HG02678 (cell line): Measurements from ENCODE around the gene IL10RB.
"Not testable (repeated sequence)": the region's sequence is repeated elsewhere in the genome, so short reads cannot be mapped to it uniquely, and the experiment has no call there.

ENCODE experiments used
- ATAC-seq: cut with Tn5 transposase; IDR thresholded peaks from one replicate; pipeline ENCODE4 v1.9.1; 2021; ENCODE audit warnings: mild to moderate bottlenecking, moderate library complexity; ENCODE audit not compliant: unreplicated experiment

Gene IL10RB

GRCh38 chr21:33266050-33266788, at the start of gene IL10RB:
Gene IL10RB (plus strand): TSS chr21:33266367. CDS start chr21:33266466, 99 bp downstream.
- peak; percentile 50 for ATAC-seq

DNA sequence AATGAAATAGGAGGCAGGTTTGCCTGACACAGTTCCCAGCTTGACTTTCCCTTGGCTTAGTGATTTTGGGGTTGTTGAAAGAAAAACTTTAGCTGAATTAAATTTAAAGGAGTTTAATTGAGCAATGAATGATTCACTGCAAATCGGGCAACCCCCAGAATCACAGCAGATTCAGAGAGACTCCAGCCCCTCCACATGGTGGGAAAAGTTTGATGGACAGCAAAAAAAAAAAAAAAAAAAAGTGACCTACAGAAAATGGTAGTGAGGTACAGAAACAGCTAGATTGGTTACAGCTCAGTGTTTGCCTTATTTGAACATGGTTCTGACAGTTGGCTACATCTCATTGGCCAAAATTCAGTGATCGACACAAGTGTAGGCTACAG, 49.0 kb upstream of the IL10RB start:
- ATAC-seq = no peak

- ATAC-seq = no peak
Measured at GRCh38 chr21:33219300-33219699, 46.9 kb upstream of the IL10RB start.

GRCh38 chr21:33219954-33220353, 46.2 kb upstream of the IL10RB start:
- ATAC-seq = no peak

DNA sequence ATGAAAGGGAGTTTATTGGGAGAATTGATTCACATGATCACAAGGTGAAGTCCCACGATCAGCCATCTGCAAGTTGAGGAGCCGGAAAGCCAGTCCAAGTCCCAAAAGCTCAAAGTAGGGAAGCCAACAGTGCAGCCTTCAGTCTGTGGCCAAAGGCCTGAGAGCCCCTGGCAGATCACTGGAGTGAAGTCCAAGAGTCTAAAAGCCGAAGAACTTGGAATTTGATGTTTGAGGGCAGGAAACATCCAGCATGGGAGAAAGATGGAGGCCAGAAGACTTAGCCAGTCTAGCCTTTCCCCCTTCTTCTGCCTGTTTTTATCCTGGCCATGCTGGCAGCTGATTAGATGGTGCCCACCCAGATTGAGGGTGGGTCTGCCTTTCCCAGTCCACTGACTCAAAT, 40.8 kb upstream of the IL10RB start:
- ATAC-seq = not testable (repeated sequence)

DNA sequence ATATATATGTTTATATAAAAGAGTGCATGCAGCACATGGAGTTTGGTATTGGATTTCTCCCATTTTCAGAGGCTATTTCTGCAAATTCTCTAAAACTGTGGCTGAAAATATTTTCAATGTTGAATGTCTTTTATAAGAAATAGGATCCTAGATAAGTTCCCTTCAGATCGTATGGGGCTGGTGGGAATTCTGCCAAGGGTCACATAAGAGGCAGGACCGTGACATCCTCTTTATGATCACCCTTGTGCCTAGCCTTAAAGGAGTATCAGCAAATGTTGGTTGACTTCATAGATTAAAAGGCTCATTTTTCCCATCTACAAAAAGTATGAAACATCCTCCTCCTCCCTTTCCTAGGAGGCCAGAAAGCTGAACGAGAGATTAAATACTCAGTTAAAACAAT, 37.7 kb upstream of the IL10RB start:
- ATAC-seq = no peak

- peak; percentile 2 for ATAC-seq
Measured at GRCh38 chr21:33229099-33229783, 36.9 kb upstream of the IL10RB start.

DNA sequence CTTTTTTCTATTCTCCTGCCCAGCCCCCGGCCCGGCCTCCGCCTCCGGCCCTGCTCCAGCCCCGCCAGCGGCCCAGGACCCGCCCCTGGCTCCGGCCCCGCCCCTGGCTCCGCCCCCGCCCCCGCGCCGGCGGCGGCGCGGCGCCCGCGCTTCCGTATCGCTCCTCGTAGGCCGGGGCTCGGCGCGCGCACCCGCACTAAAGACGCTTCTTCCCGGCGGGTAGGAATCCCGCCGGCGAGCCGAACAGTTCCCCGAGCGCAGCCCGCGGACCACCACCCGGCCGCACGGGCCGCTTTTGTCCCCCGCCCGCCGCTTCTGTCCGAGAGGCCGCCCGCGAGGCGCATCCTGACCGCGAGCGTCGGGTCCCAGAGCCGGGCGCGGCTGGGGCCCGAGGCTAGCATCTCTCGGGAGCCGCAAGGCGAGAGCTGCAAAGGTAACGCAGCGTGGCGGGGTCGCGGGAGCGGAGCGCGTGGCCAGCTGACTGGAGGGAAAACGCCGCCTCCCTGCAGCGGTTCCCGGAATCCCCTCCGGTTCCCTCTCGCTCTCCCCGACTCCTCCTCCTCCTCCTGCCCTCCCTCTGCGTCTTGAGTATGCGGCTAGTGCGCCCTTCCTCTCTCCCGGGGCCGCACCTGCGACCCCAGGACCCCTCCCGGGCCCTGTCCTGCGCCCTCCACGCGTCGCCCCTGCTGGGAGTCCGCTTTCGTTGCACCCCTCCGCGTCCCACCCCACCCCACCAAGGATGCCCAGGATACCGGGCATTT, 36.2 kb upstream of the IL10RB start, which contains the start of gene IFNAR2:
Gene IFNAR2 (plus strand): TSS at position 155 of the 761 bp plus-strand sequence. CDS start 11,985 bp downstream, outside the sequence.
- ATAC-seq = peak; percentile 71

DNA sequence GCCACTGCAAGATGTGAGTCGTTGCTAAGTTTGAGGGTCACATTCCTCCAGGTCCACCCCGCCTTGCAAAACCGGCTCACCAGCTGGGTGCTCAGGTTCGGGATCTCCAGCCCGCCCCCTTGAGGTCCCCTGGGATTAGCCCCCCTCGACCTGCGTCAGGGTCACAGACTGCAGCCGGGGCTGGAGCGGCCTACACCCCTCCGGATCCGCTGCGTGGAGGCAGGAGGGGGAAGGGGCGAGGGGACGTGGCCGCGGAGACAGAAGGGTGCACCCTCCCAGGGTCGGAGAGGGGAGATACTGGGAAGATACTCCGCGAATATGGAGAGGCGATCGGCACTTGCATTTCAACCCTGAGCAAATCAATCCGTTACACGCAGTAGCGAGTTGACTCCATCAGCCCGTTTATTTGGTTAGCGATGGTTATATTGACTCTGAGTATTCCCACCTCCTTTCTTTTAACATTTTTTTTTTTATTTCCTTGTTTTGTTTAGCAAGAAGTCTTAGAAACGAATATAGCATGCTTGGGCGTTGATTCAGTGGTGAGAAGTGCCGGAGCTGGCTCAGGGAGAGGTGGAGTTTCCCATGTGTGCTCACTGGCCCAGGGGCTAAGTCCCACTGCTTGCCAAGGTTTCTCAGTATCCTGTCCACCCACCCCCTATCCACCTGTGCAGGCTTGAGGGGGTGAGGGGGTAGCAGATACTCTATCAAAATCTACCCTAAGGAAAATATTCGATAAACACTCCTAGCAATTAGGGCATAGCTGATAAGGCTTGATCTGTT, 35.4 kb upstream of the IL10RB start:
- ATAC-seq = peak; percentile 33

- no peak for ATAC-seq
Measured at GRCh38 chr21:33231526-33231925, 34.6 kb upstream of the IL10RB start.

DNA sequence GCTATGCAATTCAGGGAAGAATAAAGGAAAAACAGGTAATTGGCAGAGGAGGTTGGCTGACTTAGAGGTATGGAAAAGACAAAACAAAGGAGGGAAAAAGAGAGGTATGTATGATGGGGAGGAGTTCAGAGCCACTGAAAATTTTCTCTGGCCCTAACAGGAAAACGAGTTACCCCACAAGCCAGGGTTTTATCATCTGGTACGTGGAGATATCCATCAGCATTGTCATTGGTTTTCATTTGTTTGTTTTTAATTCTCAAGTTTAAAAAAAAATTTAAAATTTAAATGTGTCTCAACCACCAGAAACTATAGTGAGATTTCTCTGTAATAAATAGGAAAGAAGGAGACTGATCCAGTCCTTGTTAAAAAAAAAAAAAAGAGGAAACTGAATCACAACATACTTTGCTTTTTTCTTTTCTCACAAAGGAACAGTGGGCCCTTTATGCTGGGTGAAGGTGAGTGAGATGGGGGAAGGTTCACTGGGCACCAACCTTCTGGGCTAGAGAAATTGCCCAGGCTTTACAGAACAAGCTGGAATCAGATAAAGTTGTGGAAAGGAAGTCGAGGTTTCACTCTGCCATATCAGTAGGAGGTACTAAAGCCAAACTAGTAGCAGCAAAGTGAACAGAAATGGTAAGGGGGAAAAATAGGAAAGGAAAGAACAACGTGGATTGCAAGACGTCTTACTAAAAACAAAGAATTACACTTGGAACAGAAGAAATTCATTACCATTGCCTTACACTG, 33.7 kb upstream of the IL10RB start:
- ATAC-seq = no peak

GRCh38 chr21:33234635-33235520, 31.3 kb upstream of the IL10RB start:
- no peak for ATAC-seq

DNA sequence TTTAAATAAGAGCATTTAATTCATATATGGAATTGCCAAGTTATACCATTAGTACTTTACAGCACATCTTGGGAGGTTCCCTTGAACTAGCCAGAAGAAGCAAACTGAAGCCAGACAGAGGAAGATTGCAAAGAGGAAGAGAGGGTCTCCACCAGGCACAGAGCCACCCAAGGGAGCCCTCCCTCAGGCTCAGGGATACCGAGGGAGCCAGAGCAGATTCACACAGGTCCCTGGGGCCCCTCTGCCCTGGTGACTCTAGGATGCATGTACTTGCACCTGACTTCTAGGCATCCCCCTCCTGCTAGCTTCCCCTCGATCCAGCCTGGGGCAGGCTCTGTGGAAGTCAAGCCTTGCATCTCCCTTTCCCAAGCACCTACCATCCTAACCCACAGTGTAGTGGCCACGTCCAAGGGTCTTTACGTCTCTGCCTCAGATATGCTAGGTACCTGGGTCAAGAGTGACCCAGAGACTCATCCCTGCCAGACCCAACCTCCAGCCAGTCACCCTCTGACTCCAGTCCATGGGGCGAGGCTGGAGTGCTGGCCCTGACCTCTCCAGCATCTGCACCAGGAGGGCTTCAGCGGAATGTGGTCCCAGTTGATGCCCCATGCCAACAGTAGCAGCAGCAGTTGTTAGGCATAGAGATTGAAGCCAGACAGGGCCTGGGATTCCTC, 30.0 kb upstream of the IL10RB start:
- ATAC-seq = no peak

DNA sequence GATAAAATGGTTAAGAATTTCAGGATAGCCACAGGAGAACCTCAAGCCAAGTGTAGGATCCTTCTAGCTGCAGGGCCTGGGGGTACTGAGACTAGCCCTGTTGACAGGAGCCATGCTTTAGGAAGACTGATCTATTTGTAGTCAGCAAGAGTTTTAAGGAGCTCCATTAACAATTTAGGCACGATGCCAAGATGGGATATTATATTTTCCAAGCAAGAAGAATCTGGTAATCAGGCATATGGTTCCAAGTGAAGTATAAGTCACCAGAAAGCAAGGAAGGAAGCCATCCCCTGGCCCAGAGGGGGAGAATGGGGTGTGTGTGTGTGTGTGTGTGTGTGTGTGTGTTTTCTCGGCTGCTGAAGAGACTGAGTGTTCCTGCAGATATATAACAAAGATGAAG, 29.4 kb upstream of the IL10RB start:
- no peak for ATAC-seq

- no peak for ATAC-seq
Measured at GRCh38 chr21:33237486-33237885, 28.7 kb upstream of the IL10RB start.

DNA sequence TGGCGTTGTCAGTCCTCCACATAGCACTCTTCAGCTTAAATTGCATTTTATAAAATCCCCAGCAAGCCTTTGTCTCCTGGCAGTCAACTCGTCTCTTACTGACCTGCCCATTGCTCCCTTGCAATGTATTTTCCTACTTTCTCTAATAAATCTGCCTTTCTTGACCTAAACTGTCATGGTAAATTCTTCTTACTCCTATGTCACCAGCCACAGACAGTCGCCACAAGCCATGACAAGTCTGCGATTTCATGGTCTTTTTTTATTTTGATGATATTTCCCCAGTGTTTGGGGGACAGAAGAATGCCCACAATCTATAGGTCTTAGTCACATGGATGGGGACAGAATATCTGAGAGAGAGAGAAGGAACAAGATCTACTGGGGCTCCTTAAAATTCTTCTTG, 28.0 kb upstream of the IL10RB start:
- ATAC-seq = peak; percentile 17

GRCh38 chr21:33238565-33239255, 27.5 kb upstream of the IL10RB start:
- ATAC-seq = peak; percentile 76

DNA sequence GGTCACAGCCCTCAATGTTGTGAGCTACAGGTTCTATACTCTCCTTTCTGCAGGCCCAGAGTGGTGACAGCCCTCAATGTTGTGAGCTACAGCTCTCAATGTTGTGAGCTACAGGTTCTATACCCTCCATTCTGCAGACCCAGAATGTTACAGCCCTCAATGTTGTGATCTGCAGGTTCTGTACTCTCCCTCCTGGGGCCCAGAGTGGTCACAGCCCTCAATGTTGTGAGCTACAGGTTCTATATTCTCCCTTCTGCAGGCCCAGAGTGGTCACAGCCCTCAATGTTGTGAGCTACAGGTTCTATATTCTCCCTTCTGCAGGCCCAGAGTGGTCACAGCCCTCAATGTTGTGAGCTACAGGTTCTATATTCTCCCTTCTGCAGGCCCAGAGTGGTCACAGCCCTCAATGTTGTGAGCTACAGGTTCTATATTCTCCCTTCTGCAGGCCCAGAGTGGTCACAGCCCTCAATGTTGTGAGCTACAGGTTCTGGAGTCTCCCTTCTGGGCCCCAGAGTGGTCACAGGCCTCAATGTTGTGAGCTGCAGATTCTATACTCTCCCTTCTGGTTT, 26.5 kb upstream of the IL10RB start:
- not testable (repeated sequence) for ATAC-seq
